SH-SY5Y (cell line): ENCODE results near the gene GASK1A.

Experiments used
- GATA2 ChIP-seq: IDR thresholded peaks from 2 replicates; pipeline ENCODE4 v1.6.1; 2011; ENCODE audit warnings: mild to moderate bottlenecking, low read depth, low read length
- GATA3 ChIP-seq: IDR thresholded peaks from 2 replicates; pipeline ENCODE4 v1.6.1; 2011; ENCODE audit warnings: low read depth, mild to moderate bottlenecking, low read length, moderate library complexity

DNA sequence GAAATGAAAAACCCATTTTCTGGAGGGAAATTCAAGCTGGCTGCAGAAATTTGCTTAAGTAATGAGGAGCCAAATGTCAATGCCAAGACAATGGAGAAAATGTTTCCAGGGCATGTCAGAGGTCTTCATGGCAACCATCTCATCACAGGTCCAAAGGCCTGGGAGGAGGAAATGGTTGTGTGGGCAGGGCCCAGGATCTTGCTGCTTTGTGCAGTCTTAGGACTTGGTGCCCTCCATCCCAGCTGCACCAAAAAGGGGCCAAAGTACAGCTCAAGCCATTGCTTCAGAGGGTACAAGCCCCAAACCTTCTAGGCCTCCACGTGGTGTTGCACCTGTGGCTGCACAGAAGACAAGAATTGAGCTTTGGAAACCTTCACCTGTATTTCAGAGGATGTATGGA is 67.5 kb downstream of the GASK1A start:
- TF ChIP-seq GATA2 (no peak), GATA3 (no peak)
